Anterior cingulate cortex (tissue), 58 donors: ENCODE measurements around the gene SERHL2.
"Not testable (repeated sequence)": the region's sequence is repeated elsewhere in the genome, so short reads cannot be mapped to it uniquely, and the experiment has no call there.

Experiments
- DNase-seq, 58 donors: peaks; one replicate each; lab custom pipeline; 2025; lab: John Stamatoyannopoulos, UW

The SERHL2 gene

GRCh38 chr22:42553475-42554361 lies at the start of gene SERHL2:
Gene SERHL2, plus strand, starts transcription at chr22:42553956. Its CDS starts 65 bp downstream, at chr22:42554021.
- DNase-seq: peak in 55 of 58 donors; percentile 7 to 89 (median 67)

- not testable (repeated sequence) for DNase-seq
Measured at GRCh38 chr22:42508327-42508974, 45.3 kb upstream of the SERHL2 start.

- DNase-seq: not testable (repeated sequence)
Measured at GRCh38 chr22:42508975-42509364, 44.8 kb upstream of the SERHL2 start.

- no peak for DNase-seq
Measured at GRCh38 chr22:42509548-42509947, 44.2 kb upstream of the SERHL2 start.

- DNase-seq: no peak
Measured at GRCh38 chr22:42511401-42511891, 42.3 kb upstream of the SERHL2 start.

GRCh38 chr22:42512273-42512990 lies 41.3 kb upstream of the SERHL2 start:
- peak in 10 of 58 donors; percentile 4 to 28 (median 11) for DNase-seq

- DNase-seq: not testable (repeated sequence)
Measured at GRCh38 chr22:42514331-42514730, 39.4 kb upstream of the SERHL2 start.

- DNase-seq: not testable (repeated sequence)
Measured at GRCh38 chr22:42515304-42515703, 38.5 kb upstream of the SERHL2 start.

- no peak for DNase-seq
Measured at GRCh38 chr22:42515896-42516295, 37.9 kb upstream of the SERHL2 start.

GRCh38 chr22:42517103-42517502 lies 36.7 kb upstream of the SERHL2 start:
- not testable (repeated sequence) for DNase-seq

- DNase-seq: not testable (repeated sequence)
Measured at GRCh38 chr22:42518638-42519524, 34.9 kb upstream of the SERHL2 start.

GRCh38 chr22:42519525-42520401 lies 34.0 kb upstream of the SERHL2 start, which contains the start of gene RRP7A:
Gene RRP7A, minus strand, starts transcription at chr22:42519796. Its CDS starts 10 bp downstream, at chr22:42519786.
- peak in 57 of 58 donors; percentile 29 to 87 (median 69) for DNase-seq

- DNase-seq: no peak
Measured at GRCh38 chr22:42521228-42521546, 32.6 kb upstream of the SERHL2 start.

- DNase-seq: no peak
Measured at GRCh38 chr22:42522546-42522945, 31.2 kb upstream of the SERHL2 start.

- peak in 12 of 58 donors; percentile 8 to 49 (median 20) for DNase-seq
Measured at GRCh38 chr22:42528591-42529307, 25.0 kb upstream of the SERHL2 start.

GRCh38 chr22:42529435-42529834 lies 24.3 kb upstream of the SERHL2 start:
- not testable (repeated sequence) for DNase-seq

GRCh38 chr22:42531401-42532084 lies 22.2 kb upstream of the SERHL2 start:
- not testable (repeated sequence) for DNase-seq
